GM19452 (cell line): ENCODE results near the gene PTPRN2.

Experiments used
- ATAC-seq: cut with Tn5 transposase; IDR thresholded peaks from one replicate; pipeline ENCODE4 v1.9.1; 2021; ENCODE audit not compliant: unreplicated experiment

The PTPRN2 gene

GRCh38 chr7:157529768-157530560 is 1057.7 kb downstream of the PTPRN2 start:
- no peak for ATAC-seq

DNA sequence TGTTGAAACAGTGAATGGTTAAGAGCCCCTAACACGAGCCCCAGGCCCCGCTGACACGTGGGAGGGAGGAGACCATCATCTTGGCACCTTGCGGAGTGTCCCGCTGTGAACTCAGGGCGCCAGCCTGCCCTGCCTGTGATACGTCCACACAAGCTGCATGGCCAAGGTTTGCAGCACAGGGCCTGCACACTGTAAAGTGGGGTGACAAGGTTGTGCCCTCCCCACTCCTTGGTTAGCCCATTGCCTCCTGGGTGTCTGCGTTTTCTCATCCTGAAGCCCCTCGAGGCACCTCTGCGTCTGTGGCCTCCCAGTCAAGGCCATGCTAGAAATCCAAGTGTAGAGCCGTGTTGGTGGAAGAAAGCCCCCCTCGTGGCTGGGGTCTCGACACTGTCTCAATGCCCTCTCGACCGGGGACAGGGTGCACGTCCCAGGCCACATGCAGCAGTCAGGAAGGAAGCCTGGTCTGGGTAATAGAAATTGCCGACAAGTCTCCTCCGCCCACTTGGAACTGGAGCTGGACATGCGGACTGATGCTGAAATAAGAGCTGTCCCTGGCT is 1058.8 kb downstream of the PTPRN2 start:
- no peak for ATAC-seq

DNA sequence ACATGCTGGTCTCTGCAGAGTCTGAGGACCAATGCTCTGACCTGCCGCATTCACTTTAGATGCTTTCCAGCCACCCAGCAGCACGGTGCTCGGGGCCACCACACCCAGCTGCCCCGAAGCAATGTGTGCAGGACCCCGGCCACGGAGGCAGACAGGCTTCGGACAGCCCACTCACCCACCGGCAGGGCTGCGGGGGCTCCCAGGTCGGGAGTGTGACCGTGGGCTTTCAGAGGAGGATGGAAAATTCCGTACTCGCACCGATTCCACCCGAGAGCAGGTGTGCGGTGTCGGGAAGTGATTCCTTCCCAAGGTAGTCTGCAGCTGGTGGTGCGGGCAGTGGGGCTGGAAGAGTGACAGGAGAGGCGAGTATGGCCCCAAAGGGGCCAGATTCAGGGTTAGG is 1059.9 kb downstream of the PTPRN2 start:
- no peak for ATAC-seq

DNA sequence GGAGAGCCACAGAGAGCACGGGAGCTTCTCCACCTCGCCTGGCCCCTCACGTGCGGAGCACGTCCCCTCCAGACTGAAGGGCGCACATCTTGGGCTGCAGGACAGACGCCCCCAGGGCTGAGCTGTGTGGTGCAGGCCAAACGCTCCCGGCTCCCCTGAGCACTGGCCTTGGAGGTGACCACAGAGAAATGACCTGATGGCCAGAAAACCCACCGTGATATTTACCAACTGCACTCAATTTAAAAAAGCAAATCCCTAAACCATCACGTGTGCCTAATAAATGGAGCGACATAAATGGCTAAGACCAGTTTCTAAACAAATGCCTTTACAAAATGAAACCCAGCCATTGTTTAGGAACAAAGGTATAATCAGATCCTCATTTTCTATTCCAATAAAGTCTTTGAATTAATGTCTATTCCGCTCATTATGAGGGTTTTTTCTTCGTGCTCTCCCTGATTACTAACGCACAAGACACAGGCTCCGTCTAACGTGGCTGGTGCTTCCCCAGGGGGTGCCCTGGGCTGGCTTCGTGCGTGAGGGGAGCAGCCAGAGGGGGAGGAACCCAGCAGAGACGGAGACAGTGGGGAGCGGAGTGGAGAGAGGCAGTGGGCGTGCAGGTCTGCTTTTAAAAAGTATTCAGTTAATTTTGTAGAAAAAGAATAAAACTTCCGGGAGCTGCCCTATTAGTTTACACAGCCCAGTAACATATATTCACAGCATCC is 1060.5 kb downstream of the PTPRN2 start:
- no peak for ATAC-seq

DNA sequence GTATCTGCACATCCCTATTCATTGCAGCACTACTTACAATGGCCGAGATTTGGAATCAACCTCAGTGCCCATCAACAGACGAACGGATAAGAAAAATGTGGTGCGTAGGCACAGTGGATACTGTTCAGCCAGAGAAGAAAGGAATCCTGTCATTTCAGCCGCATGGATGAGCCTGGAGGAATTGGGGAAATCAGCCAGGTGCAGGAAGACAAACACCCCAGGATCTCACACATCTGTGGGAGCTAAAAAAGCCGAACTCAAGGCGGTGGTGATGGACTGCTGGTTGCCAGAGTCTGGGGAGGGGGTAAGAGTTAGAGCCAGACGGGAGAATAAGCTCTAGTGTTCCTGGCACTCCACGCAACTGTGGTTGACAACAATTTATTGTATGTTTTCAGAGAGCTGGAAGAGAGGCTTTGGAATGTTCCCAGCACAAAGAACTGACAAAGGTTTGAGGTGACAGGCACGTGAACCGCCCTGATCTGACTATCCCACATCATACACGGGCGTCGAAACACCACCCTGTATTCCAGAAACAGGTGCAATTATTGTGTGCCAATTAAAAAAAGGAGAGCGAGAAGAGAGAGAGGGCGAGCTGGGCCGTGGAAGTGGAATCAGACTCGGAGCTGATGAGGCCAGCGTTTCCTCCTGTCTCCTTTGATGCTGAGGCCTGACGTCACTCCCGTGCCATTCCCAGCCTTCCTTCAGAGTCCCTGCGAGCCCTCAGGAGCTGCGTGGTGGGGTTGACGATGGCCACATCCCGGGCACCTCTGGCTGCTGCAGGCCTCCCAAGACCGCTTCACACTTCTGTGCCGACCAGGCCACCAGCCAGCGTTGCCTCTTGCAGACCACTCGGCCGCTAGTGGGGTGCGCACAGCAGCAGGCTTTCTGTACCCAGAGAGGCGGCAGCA is 1061.4 kb downstream of the PTPRN2 start:
- ATAC-seq, result no peak

GRCh38 chr7:157525491-157525915 is 1062.1 kb downstream of the PTPRN2 start:
- ATAC-seq, result no peak

- no peak for ATAC-seq
Measured at GRCh38 chr7:157524731-157525130, 1062.9 kb downstream of the PTPRN2 start.

GRCh38 chr7:157523766-157524421 is 1063.7 kb downstream of the PTPRN2 start:
- no peak for ATAC-seq

DNA sequence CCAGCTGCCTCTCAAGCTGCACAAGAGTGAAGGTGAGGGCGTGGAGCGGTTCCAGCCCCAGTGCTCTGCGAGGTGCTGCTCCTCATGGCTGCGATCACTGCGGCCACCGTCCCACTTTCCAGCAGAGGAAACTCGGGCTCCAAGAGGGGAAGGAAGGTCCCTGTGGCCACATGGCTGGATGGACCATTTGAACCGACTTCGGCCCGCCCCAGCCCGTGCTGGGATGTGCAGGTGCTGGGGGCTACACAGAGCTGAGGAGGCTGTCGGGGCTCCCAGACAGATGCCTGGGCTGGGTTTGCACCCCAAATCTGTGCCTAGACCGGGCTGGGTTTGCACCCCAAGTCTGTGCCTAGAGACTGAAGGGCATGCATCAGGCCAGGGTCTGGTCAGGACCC is 1064.3 kb downstream of the PTPRN2 start:
- ATAC-seq, result no peak

GRCh38 chr7:157522954-157523353 is 1064.7 kb downstream of the PTPRN2 start:
- ATAC-seq, result no peak

DNA sequence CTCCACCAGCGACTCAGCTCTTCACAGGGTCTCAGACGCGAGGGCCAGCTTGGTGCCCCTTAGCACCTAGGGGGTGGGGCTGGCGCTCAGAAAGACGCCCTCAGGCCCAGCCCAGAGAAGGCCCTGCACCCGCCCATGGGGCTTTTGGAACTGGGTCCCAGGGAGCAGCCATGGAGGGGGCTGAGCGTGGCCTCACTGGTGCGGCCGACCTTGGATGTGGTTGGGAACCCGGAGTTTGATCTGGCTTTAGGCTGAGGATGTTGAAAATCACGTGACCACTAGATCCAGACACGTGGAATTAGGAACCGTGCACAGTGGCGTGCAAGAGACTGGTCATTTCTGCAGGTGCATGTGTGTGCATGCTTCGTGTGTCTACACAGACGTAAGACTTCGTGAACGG is 1065.4 kb downstream of the PTPRN2 start:
- ATAC-seq, result no peak

GRCh38 chr7:157521752-157522151 is 1065.9 kb downstream of the PTPRN2 start:
- no peak for ATAC-seq

DNA sequence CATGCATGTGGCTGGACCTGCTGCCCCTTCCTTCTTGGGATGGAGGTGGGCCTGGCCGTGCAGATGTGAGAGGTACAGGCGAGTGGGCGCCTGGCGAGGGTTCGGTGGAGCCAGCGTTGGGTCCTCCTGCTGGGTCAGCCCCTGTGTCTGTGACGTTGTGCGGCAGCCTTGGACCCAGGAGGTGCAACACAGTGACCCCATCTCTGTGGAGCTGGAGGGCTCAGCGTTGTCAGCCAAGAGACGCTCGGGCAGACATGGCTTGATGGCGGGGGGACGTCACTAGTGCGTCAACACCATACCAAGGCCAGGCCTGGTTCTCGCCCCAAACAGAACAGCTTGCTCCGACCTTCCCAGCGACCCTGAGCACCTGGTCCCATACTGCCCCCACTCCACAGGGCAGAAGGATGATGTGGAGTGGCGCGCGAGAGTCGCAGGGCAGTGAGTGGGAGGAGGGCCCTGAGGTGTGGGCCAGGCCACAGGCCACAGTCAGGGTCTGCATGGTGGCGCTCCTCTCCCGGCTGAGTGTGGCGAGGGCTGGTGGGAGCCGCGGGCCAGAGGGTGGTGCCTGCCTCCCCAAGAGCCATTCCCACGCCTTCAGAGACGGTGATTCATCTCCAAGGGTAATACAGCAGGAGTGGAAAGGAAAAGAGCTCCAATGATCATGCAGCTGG is 1066.4 kb downstream of the PTPRN2 start:
- no peak for ATAC-seq

GRCh38 chr7:157520249-157520648 is 1067.4 kb downstream of the PTPRN2 start:
- ATAC-seq, result no peak

DNA sequence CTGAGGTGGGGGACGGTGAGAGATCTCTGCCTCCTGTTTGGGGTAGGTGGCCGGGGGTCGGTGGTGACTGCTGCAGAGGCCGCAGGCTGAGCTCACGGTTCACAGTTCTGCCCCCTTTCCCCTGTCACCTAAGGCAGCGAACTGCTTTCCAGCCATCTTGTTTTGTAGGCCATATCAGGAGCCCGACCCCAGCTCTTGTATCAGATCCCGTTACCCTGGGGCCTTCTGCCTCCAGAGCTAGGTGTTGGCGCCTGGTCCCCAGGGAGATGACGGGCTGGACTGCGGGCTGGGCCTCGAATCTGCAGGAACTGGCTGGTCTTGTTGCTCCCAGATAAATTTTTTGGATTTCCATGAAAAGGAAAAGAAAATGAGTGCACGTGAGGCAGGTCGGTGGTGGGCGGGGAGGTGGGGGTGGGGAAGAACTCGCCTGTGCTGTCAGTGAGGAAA is 1067.8 kb downstream of the PTPRN2 start:
- ATAC-seq, result no peak

GRCh38 chr7:157519246-157519645 is 1068.4 kb downstream of the PTPRN2 start:
- ATAC-seq, result no peak

DNA sequence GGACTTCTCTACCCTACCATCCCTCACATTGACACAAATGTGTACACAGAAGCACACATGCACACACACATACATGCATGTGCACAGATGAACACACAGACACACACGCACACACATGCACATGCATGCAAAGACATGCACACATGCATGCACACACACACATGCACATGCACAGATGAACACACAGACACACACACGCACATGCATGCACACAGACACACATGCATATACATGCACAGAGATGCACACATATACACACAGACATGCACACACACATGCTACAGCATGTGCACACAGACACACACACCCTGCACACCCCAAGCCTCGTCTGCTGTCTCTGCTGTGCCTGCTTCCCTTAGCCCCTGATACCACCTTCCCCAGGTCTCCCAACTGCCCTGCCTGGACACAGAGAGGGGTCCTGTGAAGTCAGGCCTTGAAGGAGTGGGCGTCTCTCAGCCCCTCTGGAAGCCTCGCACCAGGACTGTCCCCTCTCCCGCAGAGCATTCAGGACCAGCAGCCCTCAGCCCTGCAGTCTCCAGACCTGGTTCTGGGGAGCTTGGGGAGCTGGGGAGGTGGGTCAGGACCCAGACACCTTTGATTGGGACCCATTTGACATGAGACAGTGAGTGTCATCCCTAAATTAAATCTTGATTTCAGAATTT is 1069.0 kb downstream of the PTPRN2 start:
- no peak for ATAC-seq

DNA sequence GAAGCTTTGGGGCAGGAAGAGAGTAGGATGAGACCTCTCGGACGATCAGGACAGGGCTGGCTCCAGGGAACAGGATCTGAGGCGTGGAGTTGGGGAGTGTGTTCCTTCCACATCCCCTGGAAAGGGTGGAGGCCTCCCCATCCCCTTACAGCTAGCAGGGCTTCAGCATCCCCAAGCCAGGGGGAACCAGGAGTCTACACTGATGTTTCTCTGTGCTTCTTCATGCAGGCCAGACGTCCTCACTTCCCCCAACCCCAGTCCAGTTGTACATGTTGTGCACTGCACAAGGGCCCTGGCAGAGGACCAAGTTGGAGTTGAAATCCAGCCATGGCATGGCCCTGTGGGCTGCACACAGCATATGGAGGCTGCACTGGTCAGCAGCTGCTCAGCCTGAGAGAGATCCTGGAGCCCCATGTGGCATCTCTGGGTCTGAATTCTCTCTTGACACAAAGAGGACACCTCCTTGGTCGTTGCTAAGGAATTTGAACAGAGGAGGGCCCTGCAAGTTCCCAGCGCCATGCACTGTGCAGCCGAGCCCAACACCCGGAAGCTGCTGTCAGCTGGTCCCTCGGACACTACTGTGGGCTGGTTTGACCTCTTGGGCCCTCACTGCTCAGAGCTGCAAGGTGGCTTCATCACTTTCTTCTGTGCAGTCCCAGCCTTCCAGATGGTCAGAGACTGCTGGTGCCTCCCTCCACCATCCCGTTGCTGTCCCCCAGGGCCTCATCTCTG is 1069.7 kb downstream of the PTPRN2 start:
- no peak for ATAC-seq
